ENCODE data around the gene GLIS1.

GRCh38 chr1:53605181-53605580, 133.8 kb downstream of the GLIS1 start:
- TF ChIP-seq GATA2 (IDR thresholded peaks at IDR 0.05; ENCODE audit: low read depth, low read length), result no peak
- no peak for TF ChIP-seq GATA3 (IDR thresholded peaks at IDR 0.05; ENCODE audit: low read depth, low read length)

All from SH-SY5Y (cell line).